Measurements from ENCODE around the gene KCNH5.

KCNH5 gene

GRCh38 chr14:62745496-62745895 is 299.8 kb downstream of the KCNH5 start:
- no peak overlapping the region for H3K4me3 ChIP-seq (ENCODE audit: low read depth, low read length)
- no peak for TF ChIP-seq CTCF (IDR thresholded peaks at IDR 0.05; ENCODE audit: low read depth, low read length)
- in situ Hi-C loops (cut with HindIII; ENCODE audit: low sequenced_read_pairs), result no loop called here
- DNase-seq (ENCODE audit: low read depth, low spot score), result no peak

GRCh38 chr14:62743560-62743959 is 301.7 kb downstream of the KCNH5 start:
- in situ Hi-C loops (cut with HindIII; ENCODE audit: low sequenced_read_pairs), result no loop called here
- no peak for TF ChIP-seq CTCF (IDR thresholded peaks at IDR 0.05; ENCODE audit: low read depth, low read length)
- DNase-seq (ENCODE audit: low read depth, low spot score), result no peak
- no peak overlapping the region for H3K4me3 ChIP-seq (ENCODE audit: low read depth, low read length)

- in situ Hi-C loops (cut with HindIII; ENCODE audit: low sequenced_read_pairs), result no loop called here
- no peak for DNase-seq (ENCODE audit: low read depth, low spot score)
- TF ChIP-seq CTCF (IDR thresholded peaks at IDR 0.05; ENCODE audit: low read depth, low read length), result no peak
- H3K4me3 ChIP-seq (ENCODE audit: low read depth, low read length), result no peak overlapping the region
Observed at GRCh38 chr14:62743118-62743517, 302.1 kb downstream of the KCNH5 start.

- no peak overlapping the region for H3K4me3 ChIP-seq (ENCODE audit: low read depth, low read length)
- DNase-seq (ENCODE audit: low read depth, low spot score), result no peak
- TF ChIP-seq CTCF (IDR thresholded peaks at IDR 0.05; ENCODE audit: low read depth, low read length), result no peak
- in situ Hi-C loops (cut with HindIII; ENCODE audit: low sequenced_read_pairs), result no loop called here
Observed at GRCh38 chr14:62739647-62740046, 305.6 kb downstream of the KCNH5 start.

- no peak overlapping the region for H3K4me3 ChIP-seq (ENCODE audit: low read depth, low read length)
- no peak for TF ChIP-seq CTCF (IDR thresholded peaks at IDR 0.05; ENCODE audit: low read depth, low read length)
- in situ Hi-C loops (cut with HindIII; ENCODE audit: low sequenced_read_pairs), result no loop called here
- DNase-seq (ENCODE audit: low read depth, low spot score), result no peak
Observed at GRCh38 chr14:62736048-62737043, 308.9 kb downstream of the KCNH5 start.

GRCh38 chr14:62734831-62735230 is 310.4 kb downstream of the KCNH5 start:
- H3K4me3 ChIP-seq (ENCODE audit: low read depth, low read length), result no peak overlapping the region
- TF ChIP-seq CTCF (IDR thresholded peaks at IDR 0.05; ENCODE audit: low read depth, low read length), result no peak
- in situ Hi-C loops (cut with HindIII; ENCODE audit: low sequenced_read_pairs), result no loop called here
- DNase-seq (ENCODE audit: low read depth, low spot score), result no peak

Data from astrocyte of the spinal cord (primary cell).